Panc1 (cell line): ENCODE data around the gene TGIF1. TPM values are rescaled to one million over a fixed set of nuclear protein-coding genes. Genes with fewer than 3 reads are reported as not detected.

Experiments
- ATAC-seq: fragments of 200-7000 bp; cut with Tn5 transposase; 2 replicates; pipeline ENCODE4 v1.9.1; 2020; ENCODE audit warnings: mild to moderate bottlenecking, moderate library complexity
- BruUV-seq: library from RNA; stranded (reverse); fragments of 400-500 nt; replicated peaks from 2 replicates; lab custom pipeline; 2021; lab: Mats Ljungman, UMichigan
- CTCF ChIA-PET: fragments of 300-600 bp; sonication (Branson Sonifier 250); formaldehyde crosslinking; loops from one replicate; lab custom pipeline; 2022; ENCODE audit warnings: antibody characterized with exemption; lab: Charles Lee
- POLR2A ChIA-PET: fragments of 300-600 bp; sonication (Branson Sonifier 250); formaldehyde crosslinking; loops from one replicate; lab custom pipeline; 2022; ENCODE audit warnings: antibody characterized with exemption; lab: Charles Lee
- DNase-seq: peaks from one replicate; pipeline ENCODE4 v3.0.0-alpha.2; 2010; ENCODE audit warnings: low read depth, low spot score
- H3K27ac ChIP-seq: 2 replicates; pipeline ENCODE4 v1.5.1; 2011; ENCODE audit warnings: mild to moderate bottlenecking, low read length, inconsistent platforms
- H3K27me3 ChIP-seq: fragments of 200-500 bp; sonication (Bioruptor generic); 2 replicates; pipeline ENCODE4 v1.6.0; 2014; ENCODE audit warnings: low read length, inconsistent platforms; ENCODE audit not compliant: control insufficient read depth, insufficient read depth
- H3K36me3 ChIP-seq: fragments of 200-500 bp; sonication (Bioruptor generic); 2 replicates; pipeline ENCODE4 v1.5.1; 2014; ENCODE audit warnings: inconsistent platforms, mild to moderate bottlenecking, low read length, moderate library complexity; ENCODE audit not compliant: control insufficient read depth, insufficient read depth
- H3K4me1 ChIP-seq: 2 replicates; pipeline ENCODE4 v1.5.1; 2011; ENCODE audit warnings: inconsistent platforms, mild to moderate bottlenecking, low read length, moderate library complexity; ENCODE audit not compliant: control insufficient read depth, insufficient read depth
- H3K4me3 ChIP-seq, 2 experiments: 2 replicates each; pipeline ENCODE4 v1.5.1; 2011 to 2012; ENCODE audit warnings: low read depth in 2 of 2, low read length in 2 of 2, mild to moderate bottlenecking in 2 of 2, inconsistent platforms in 1 of 2, moderate library complexity in 1 of 2
- H3K9me3 ChIP-seq: fragments of 200-500 bp; sonication (Bioruptor generic); 2 replicates; pipeline ENCODE4 v1.5.1; 2014; ENCODE audit warnings: low read depth, mild to moderate bottlenecking, inconsistent platforms, low read length, moderate library complexity; ENCODE audit not compliant: control insufficient read depth, insufficient read depth
- POLR2AphosphoS5 ChIP-seq: IDR thresholded peaks from 2 replicates; pipeline ENCODE4 v1.6.1; 2012; ENCODE audit warnings: mild to moderate bottlenecking, low read depth, low read length, moderate library complexity
- SIN3A ChIP-seq: IDR thresholded peaks from 2 replicates; pipeline ENCODE4 v1.6.1; 2012; ENCODE audit warnings: low read depth, mild to moderate bottlenecking, low read length, moderate library complexity, borderline replicate concordance; ENCODE audit not compliant: insufficient read depth
- TCF7L2 ChIP-seq: IDR thresholded peaks from 2 replicates; pipeline ENCODE4 v1.6.1; 2011; ENCODE audit warnings: mild to moderate bottlenecking, low read depth, low read length, inconsistent platforms
- in situ Hi-C: cut with HindIII; loops from 2 replicates; pipeline ENCODE4 v1.10.0; 2016; ENCODE audit warnings: low sequenced_read_pairs, low pct_unique_long_range_greater_than_20kb
- intact Hi-C: fragments of 100-400 bp; cut with micrococcal nuclease; formaldehyde crosslinking; loops from one replicate; pipeline ENCODE4 v1.10.0; 2022; ENCODE audit not compliant: unreplicated experiment
- total RNA-seq: library from RNA; stranded (reverse); gene quantifications from one replicate; pipeline ENCODE4 v1.2.1, GENCODE V29; 2021; ENCODE audit not compliant: unreplicated experiment
- TF ChIP-seq, protein P1 (sequence below), 2 experiments: IDR thresholded peaks; 2 replicates each; pipeline ENCODE4 v1.6.1; 2011 to 2012; ENCODE audit warnings: low read depth in 2 of 2, control low read depth in 1 of 2, low read length in 1 of 2, mild to moderate bottlenecking in 1 of 2, moderate library complexity in 1 of 2; ENCODE audit not compliant: insufficient read depth in 1 of 2
- TF ChIP-seq, protein P2 (sequence below): fragments of 450-650 bp; IDR thresholded peaks from 2 replicates; pipeline ENCODE4 v1.5.1; 2017; ENCODE audit warnings: mild to moderate bottlenecking

TGIF1 gene
- total RNA-seq, 1 experiment from 2014 or later = 171 TPM

DNA sequence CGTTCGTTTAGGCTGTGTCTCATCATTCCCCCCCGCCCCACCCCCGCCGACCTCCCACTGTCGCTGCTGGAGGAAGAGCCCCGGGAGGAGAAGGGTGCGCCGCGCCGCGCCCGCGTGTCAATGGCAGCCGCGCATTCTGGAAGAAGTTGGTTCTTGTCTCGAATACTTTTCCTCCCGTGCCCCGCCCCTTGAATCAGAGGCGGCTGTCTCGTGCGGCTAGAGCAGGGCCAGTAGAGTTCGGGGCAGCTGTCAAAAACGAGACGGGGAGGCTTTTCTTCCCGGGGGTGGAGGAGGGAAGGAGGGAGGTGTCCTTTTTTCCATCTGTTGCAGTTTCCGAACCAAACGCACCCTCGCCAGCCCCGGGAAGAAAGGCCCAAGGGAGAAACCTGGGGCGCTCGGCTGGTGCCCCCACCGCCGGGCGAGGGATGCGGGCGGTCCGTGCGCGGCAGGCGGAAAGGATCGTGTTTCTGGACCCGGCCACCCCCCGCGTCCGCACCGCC is 410 bp upstream of the TGIF1 start:
- BruUV-seq = no TSS peak
- TF ChIP-seq TCF7L2 = no peak
- peak; percentile 90 for TF ChIP-seq SIN3A
- POLR2A ChIA-PET = interaction anchor here (0.6 to 2.5 kb wide), 6 partner anchors 10 to 252 kb away, joined by 3 to 28 read pairs (median 6); no protein-coding TSS in a partner anchor
- peak overlapping the region; percentile 84 for H3K27ac ChIP-seq
- peak overlapping the region; percentile 94 to 97 for H3K4me3 ChIP-seq
- H3K4me1 ChIP-seq = peaks cover 32% of the 10 kb centered on the region
- ATAC-seq = peak; percentile 19
- in situ Hi-C loops = no loop called here
- H3K27me3 ChIP-seq = no peaks in the 10 kb centered on the region
- CTCF ChIA-PET = no interaction called here
- no peaks in the 10 kb centered on the region for H3K9me3 ChIP-seq
- intact Hi-C loops = loop anchor here (5.0 to 10.0 kb wide), 2 partner anchors 135 to 218 kb away; no protein-coding TSS in a partner anchor
- peaks cover 4% of the 10 kb centered on the region; the same call in 1 of the 2 replicates for H3K36me3 ChIP-seq
- no peak for DNase-seq

DNA sequence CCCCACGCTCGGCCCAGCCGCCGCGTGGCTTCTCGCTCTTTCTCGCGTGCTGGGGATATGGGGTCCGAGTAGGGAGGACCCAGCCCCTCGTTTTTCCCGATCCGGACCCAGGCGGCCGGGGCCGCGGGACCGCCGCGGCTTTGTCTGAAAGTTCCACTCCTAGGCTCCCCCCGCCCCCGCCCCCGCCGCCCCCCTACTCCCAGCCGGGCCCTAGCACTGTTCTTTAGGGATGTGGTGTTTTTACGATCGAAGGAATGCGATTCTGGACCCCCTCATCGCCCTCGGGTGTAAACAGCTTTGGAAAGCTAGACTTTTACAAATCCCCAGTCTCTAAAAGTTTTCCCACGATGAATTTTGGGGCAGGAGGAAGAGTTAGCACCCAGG is 819 bp downstream of the TGIF1 start:
- TF ChIP-seq, protein P1, sequence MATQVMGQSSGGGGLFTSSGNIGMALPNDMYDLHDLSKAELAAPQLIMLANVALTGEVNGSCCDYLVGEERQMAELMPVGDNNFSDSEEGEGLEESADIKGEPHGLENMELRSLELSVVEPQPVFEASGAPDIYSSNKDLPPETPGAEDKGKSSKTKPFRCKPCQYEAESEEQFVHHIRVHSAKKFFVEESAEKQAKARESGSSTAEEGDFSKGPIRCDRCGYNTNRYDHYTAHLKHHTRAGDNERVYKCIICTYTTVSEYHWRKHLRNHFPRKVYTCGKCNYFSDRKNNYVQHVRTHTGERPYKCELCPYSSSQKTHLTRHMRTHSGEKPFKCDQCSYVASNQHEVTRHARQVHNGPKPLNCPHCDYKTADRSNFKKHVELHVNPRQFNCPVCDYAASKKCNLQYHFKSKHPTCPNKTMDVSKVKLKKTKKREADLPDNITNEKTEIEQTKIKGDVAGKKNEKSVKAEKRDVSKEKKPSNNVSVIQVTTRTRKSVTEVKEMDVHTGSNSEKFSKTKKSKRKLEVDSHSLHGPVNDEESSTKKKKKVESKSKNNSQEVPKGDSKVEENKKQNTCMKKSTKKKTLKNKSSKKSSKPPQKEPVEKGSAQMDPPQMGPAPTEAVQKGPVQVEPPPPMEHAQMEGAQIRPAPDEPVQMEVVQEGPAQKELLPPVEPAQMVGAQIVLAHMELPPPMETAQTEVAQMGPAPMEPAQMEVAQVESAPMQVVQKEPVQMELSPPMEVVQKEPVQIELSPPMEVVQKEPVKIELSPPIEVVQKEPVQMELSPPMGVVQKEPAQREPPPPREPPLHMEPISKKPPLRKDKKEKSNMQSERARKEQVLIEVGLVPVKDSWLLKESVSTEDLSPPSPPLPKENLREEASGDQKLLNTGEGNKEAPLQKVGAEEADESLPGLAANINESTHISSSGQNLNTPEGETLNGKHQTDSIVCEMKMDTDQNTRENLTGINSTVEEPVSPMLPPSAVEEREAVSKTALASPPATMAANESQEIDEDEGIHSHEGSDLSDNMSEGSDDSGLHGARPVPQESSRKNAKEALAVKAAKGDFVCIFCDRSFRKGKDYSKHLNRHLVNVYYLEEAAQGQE (IDR thresholded peaks at IDR 0.05; ENCODE audit: insufficient read depth in 1 of 2, low read depth in 2 of 2, low read length in 1 of 2) = no peak
- TF ChIP-seq, protein P2, sequence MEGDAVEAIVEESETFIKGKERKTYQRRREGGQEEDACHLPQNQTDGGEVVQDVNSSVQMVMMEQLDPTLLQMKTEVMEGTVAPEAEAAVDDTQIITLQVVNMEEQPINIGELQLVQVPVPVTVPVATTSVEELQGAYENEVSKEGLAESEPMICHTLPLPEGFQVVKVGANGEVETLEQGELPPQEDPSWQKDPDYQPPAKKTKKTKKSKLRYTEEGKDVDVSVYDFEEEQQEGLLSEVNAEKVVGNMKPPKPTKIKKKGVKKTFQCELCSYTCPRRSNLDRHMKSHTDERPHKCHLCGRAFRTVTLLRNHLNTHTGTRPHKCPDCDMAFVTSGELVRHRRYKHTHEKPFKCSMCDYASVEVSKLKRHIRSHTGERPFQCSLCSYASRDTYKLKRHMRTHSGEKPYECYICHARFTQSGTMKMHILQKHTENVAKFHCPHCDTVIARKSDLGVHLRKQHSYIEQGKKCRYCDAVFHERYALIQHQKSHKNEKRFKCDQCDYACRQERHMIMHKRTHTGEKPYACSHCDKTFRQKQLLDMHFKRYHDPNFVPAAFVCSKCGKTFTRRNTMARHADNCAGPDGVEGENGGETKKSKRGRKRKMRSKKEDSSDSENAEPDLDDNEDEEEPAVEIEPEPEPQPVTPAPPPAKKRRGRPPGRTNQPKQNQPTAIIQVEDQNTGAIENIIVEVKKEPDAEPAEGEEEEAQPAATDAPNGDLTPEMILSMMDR = no peak
- TF ChIP-seq TCF7L2 = no peak
- TF ChIP-seq POLR2AphosphoS5 = no peak
- no peak for TF ChIP-seq SIN3A
- DNase-seq (no peak), ATAC-seq (no peak)
- intact Hi-C loops (loop anchor here (5.0 kb wide), 1 partner anchor 217 kb away; no protein-coding TSS in a partner anchor), in situ Hi-C loops (no loop called here)
- CTCF ChIA-PET = interaction anchor here (0.6 kb wide), 1 partner anchor 211 kb away, joined by 3 read pairs; no protein-coding TSS in a partner anchor
- peak overlapping the region; percentile 100 for H3K27ac ChIP-seq
- H3K36me3 ChIP-seq = peaks cover 9% of the 10 kb centered on the region
- no peaks in the 10 kb centered on the region for H3K27me3 ChIP-seq
- POLR2A ChIA-PET = interaction anchor here (0.6 to 0.8 kb wide), 4 partner anchors 41 to 215 kb away, joined by 3 to 9 read pairs (median 4); no protein-coding TSS in a partner anchor
- no peaks in the 10 kb centered on the region for H3K9me3 ChIP-seq
- no TSS peak for BruUV-seq
- H3K4me3 ChIP-seq = peak overlapping the region; percentile 97 to 98
- peaks cover 31% of the 10 kb centered on the region for H3K4me1 ChIP-seq
